ENCODE measurements around the gene MAGEB17. TPM values are rescaled to one million over a fixed set of nuclear protein-coding genes. Genes with fewer than 3 reads are reported as not detected.

MAGEB17 gene
- total RNA-seq, 1 experiment from 2014 or later, result not detected

DNA sequence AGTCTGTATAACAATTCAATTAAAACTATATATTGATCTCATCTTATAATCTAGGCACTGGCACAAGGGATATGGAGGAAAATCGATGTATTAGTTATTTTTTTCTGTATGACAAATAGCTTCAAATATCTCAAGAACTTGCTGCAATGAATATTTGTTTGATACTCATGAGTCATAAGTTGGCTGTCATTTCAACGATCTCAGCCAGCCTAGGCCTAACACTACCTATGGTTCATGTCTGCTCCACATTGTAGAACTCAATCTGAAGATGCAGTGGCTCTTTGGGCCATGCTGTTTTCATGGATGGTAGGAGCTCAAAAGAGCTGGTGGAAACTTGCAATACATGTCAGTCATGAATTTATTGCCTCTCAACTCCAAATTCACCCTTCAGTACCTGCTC, 44.7 kb downstream of the MAGEB17 start:
- TF ChIP-seq, protein P1, sequence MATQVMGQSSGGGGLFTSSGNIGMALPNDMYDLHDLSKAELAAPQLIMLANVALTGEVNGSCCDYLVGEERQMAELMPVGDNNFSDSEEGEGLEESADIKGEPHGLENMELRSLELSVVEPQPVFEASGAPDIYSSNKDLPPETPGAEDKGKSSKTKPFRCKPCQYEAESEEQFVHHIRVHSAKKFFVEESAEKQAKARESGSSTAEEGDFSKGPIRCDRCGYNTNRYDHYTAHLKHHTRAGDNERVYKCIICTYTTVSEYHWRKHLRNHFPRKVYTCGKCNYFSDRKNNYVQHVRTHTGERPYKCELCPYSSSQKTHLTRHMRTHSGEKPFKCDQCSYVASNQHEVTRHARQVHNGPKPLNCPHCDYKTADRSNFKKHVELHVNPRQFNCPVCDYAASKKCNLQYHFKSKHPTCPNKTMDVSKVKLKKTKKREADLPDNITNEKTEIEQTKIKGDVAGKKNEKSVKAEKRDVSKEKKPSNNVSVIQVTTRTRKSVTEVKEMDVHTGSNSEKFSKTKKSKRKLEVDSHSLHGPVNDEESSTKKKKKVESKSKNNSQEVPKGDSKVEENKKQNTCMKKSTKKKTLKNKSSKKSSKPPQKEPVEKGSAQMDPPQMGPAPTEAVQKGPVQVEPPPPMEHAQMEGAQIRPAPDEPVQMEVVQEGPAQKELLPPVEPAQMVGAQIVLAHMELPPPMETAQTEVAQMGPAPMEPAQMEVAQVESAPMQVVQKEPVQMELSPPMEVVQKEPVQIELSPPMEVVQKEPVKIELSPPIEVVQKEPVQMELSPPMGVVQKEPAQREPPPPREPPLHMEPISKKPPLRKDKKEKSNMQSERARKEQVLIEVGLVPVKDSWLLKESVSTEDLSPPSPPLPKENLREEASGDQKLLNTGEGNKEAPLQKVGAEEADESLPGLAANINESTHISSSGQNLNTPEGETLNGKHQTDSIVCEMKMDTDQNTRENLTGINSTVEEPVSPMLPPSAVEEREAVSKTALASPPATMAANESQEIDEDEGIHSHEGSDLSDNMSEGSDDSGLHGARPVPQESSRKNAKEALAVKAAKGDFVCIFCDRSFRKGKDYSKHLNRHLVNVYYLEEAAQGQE (IDR thresholded peaks at IDR 0.05; ENCODE audit: low read depth), result no peak
- ATAC-seq, result peak; percentile 40; the same call in 1 of the 2 replicates
- no TSS peak for BruUV-seq (replicated peaks)
- Histone ChIP-seq H3K79me2 (ENCODE audit: insufficient read depth, low read length) (no peaks in the 10 kb centered on the region), H3K9ac (ENCODE audit: low read length) (no peak overlapping the region), H4K20me1 (ENCODE audit: insufficient read depth) (no peaks in the 10 kb centered on the region), H3K4me2 (ENCODE audit: low read length) (peak overlapping the region; percentile 19; the same call in 1 of the 2 replicates), H3K4me3 (replicated peaks in 1 of 2; ENCODE audit: low read depth in 1 of 2, low read length in 2 of 2) (no peak overlapping the region), H3K9me3 (ENCODE audit: control insufficient read depth in 1 of 2, insufficient read depth in 1 of 2, low read depth in 1 of 2, low read length in 2 of 2) (no peaks in the 10 kb centered on the region), H3K27ac (ENCODE audit: low read depth, low read length) (no peak overlapping the region), H3K4me1 (ENCODE audit: control insufficient read depth in 1 of 2, insufficient read depth in 2 of 2, low read length in 2 of 2) (peaks cover 0 to 12% of the 10 kb centered on the region in 2 experiments; a peak in 2 of 4 replicates), H3K27me3 (ENCODE audit: insufficient read depth, low read length) (no peaks in the 10 kb centered on the region), H3K36me3 (ENCODE audit: control insufficient read depth in 1 of 2, insufficient read depth in 2 of 2, low read length in 2 of 2) (no peaks in the 10 kb centered on the region), H2AFZ (ENCODE audit: low read depth, low read length, poor library complexity, severe bottlenecking) (peak overlapping the region; percentile 90), H3K9me2 (ENCODE audit: insufficient read depth) (no peaks in the 10 kb centered on the region)
- ChIA-PET CTCF (interaction anchor here (0.8 to 2.1 kb wide), 5 partner anchors 74 to 281 kb away, joined by 3 to 24 read pairs (median 5); partner anchors contain the start of gene GRPR), POLR2A (no interaction called here), RAD21 (ENCODE audit: low non-redundant PET in 1 of 2, low total read pairs in 2 of 2, uncharacterized antibody in 2 of 2, unreplicated experiment in 2 of 2) (interaction anchor here (0.7 to 1.1 kb wide), 3 partner anchors 89 to 282 kb away, joined by 3 to 4 read pairs (median 3); partner anchors contain the start of gene GRPR (in 1 of the 2))
- DNase-seq (ENCODE audit: low read depth, low spot score), result no peak
- intact Hi-C loops (cut with micrococcal nuclease), result loop anchor here (2.0 to 10.0 kb wide), 3 partner anchors 90 to 447 kb away; partner anchors contain the start of gene GRPR

DNA sequence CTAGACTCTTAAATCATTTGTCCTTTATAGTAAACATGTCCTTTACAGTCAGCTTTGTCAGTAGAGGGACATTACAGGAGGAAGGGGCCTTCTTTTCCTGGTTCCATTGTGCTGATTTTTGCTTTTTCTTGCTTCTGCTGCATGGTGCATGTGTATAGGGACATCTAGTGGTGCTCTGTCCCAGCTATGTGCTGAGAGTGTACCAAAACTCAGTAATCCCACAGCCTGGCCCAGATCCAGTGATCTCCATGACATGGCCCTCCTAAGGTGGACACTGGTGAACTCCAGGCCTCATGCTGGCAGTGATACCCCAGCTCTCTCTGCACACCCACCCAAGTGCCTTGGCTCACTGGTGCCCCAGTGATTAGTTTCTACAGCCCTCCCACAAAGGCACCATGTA, 45.2 kb downstream of the MAGEB17 start:
- Histone ChIP-seq H3K4me1 (ENCODE audit: control insufficient read depth in 1 of 2, insufficient read depth in 2 of 2, low read length in 2 of 2) (peaks cover 0 to 12% of the 10 kb centered on the region in 2 experiments; a peak in 2 of 4 replicates), H3K27me3 (ENCODE audit: insufficient read depth, low read length) (no peaks in the 10 kb centered on the region), H3K4me2 (ENCODE audit: low read length) (peak overlapping the region; percentile 19; the same call in 1 of the 2 replicates), H3K27ac (ENCODE audit: low read depth, low read length) (no peak overlapping the region), H3K9me3 (ENCODE audit: control insufficient read depth in 1 of 2, insufficient read depth in 1 of 2, low read depth in 1 of 2, low read length in 2 of 2) (no peaks in the 10 kb centered on the region), H3K9me2 (ENCODE audit: insufficient read depth) (no peaks in the 10 kb centered on the region), H3K9ac (ENCODE audit: low read length) (no peak overlapping the region), H2AFZ (ENCODE audit: low read depth, low read length, poor library complexity, severe bottlenecking) (peak overlapping the region; percentile 90), H3K4me3 (replicated peaks in 1 of 2; ENCODE audit: low read depth in 1 of 2, low read length in 2 of 2) (no peak overlapping the region), H3K36me3 (ENCODE audit: control insufficient read depth in 1 of 2, insufficient read depth in 2 of 2, low read length in 2 of 2) (no peaks in the 10 kb centered on the region), H4K20me1 (ENCODE audit: insufficient read depth) (no peaks in the 10 kb centered on the region), H3K79me2 (ENCODE audit: insufficient read depth, low read length) (no peaks in the 10 kb centered on the region)
- intact Hi-C loops (cut with micrococcal nuclease), result loop anchor here (2.0 to 10.0 kb wide), 3 partner anchors 90 to 448 kb away; partner anchors contain the start of gene GRPR
- peak; percentile 7 for DNase-seq (ENCODE audit: low read depth, low spot score)
- CTCF ChIA-PET, result interaction anchor here (0.8 to 2.1 kb wide), 5 partner anchors 74 to 282 kb away, joined by 3 to 24 read pairs (median 5); partner anchors contain the start of gene GRPR
- RAD21 ChIA-PET (ENCODE audit: low non-redundant PET in 1 of 2, low total read pairs in 2 of 2, uncharacterized antibody in 2 of 2, unreplicated experiment in 2 of 2), result interaction anchor here (0.7 to 1.1 kb wide), 3 partner anchors 89 to 282 kb away, joined by 3 to 4 read pairs (median 3); partner anchors contain the start of gene GRPR (in 1 of the 2)
- peak; percentile 87 for ATAC-seq
- no TSS peak for BruUV-seq (replicated peaks)
- TF ChIP-seq CEBPB (IDR thresholded peaks at IDR 0.05; ENCODE audit: low read depth) (no peak), RAD21 (IDR thresholded peaks at IDR 0.05; ENCODE audit: low read depth) (peak; percentile 77), TCF7L2 (IDR thresholded peaks at IDR 0.05; ENCODE audit: borderline replicate concordance, extremely low read depth, insufficient read depth, insufficient read length) (no peak), CBX3 (IDR thresholded peaks at IDR 0.05; ENCODE audit: low read depth) (0 out of 2 replicates have a peak, but pooled peaks have one; percentile 22)
- TF ChIP-seq, protein P2, sequence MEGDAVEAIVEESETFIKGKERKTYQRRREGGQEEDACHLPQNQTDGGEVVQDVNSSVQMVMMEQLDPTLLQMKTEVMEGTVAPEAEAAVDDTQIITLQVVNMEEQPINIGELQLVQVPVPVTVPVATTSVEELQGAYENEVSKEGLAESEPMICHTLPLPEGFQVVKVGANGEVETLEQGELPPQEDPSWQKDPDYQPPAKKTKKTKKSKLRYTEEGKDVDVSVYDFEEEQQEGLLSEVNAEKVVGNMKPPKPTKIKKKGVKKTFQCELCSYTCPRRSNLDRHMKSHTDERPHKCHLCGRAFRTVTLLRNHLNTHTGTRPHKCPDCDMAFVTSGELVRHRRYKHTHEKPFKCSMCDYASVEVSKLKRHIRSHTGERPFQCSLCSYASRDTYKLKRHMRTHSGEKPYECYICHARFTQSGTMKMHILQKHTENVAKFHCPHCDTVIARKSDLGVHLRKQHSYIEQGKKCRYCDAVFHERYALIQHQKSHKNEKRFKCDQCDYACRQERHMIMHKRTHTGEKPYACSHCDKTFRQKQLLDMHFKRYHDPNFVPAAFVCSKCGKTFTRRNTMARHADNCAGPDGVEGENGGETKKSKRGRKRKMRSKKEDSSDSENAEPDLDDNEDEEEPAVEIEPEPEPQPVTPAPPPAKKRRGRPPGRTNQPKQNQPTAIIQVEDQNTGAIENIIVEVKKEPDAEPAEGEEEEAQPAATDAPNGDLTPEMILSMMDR (IDR thresholded peaks at IDR 0.05 in 2 of 3, conservative IDR thresholded peaks at IDR 0.05 in 1 of 3; ENCODE audit: borderline replicate concordance in 1 of 3, insufficient read depth in 1 of 3, low read depth in 2 of 3, low read length in 2 of 3), result peak; percentile 40 to 58 (median 45); a peak in 5 of 6 replicates
- POLR2A ChIA-PET, result no interaction called here

Measured in HCT116 (cell line).